Neuron (in vitro differentiated cells): ENCODE results near the gene RPL27.

Source experiments
- H2AFZ ChIP-seq: one replicate; pipeline ENCODE4 v1.6.1; 2013; ENCODE audit warnings: low read depth, mild to moderate bottlenecking, inconsistent platforms, low read length, moderate library complexity
- H3K27me3 ChIP-seq: one replicate; pipeline ENCODE4 v1.6.1; 2013; ENCODE audit warnings: low read length; ENCODE audit not compliant: insufficient read depth
- H3K36me3 ChIP-seq: one replicate; pipeline ENCODE4 v1.6.1; 2013; ENCODE audit warnings: low read length; ENCODE audit not compliant: insufficient read depth
- H3K4me1 ChIP-seq: one replicate; pipeline ENCODE4 v1.6.1; 2013; ENCODE audit warnings: low read length; ENCODE audit not compliant: insufficient read depth
- H3K4me3 ChIP-seq: 2 replicates; pipeline ENCODE4 v1.5.1; 2013; ENCODE audit warnings: mild to moderate bottlenecking, low read length, moderate library complexity
- H3K9me3 ChIP-seq: one replicate; pipeline ENCODE4 v1.6.1; 2013; ENCODE audit warnings: low read length

The RPL27 gene

DNA sequence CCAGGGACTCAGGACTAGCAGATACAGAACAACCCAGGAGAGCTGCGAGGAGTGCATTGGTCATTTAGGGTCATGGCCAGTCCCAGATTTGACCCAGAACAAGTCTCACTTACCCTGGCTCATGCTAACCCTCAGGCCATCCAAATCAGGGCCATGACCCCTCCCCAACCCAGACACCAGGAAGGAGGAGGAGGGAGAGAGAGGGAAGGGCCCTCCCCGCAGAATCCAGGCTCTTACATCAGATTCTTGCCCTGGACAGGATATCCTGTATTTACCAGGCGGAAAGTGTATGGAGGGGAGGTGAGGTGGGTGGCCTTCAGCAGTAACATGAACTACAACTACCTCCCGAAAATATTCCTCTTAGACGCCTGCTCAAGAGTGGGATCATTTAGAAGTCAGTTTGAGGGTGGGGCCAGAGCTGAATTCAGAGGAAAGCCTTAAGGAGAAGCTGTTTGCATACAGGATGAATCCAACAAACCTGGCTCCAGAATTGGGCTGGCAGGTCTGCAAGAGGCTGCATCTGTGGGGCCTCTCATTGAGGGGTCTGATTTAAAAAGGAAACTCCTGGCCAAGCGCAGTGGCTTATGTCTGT lies 21.9 kb downstream of the RPL27 start:
- peaks cover 59% of the 10 kb centered on the region for H3K4me1 ChIP-seq
- peaks cover 8% of the 10 kb centered on the region for H3K36me3 ChIP-seq
- H3K27me3 ChIP-seq = no peaks in the 10 kb centered on the region
- H2AFZ ChIP-seq = no peak overlapping the region
- no peak overlapping the region for H3K4me3 ChIP-seq
- no peaks in the 10 kb centered on the region for H3K9me3 ChIP-seq

DNA sequence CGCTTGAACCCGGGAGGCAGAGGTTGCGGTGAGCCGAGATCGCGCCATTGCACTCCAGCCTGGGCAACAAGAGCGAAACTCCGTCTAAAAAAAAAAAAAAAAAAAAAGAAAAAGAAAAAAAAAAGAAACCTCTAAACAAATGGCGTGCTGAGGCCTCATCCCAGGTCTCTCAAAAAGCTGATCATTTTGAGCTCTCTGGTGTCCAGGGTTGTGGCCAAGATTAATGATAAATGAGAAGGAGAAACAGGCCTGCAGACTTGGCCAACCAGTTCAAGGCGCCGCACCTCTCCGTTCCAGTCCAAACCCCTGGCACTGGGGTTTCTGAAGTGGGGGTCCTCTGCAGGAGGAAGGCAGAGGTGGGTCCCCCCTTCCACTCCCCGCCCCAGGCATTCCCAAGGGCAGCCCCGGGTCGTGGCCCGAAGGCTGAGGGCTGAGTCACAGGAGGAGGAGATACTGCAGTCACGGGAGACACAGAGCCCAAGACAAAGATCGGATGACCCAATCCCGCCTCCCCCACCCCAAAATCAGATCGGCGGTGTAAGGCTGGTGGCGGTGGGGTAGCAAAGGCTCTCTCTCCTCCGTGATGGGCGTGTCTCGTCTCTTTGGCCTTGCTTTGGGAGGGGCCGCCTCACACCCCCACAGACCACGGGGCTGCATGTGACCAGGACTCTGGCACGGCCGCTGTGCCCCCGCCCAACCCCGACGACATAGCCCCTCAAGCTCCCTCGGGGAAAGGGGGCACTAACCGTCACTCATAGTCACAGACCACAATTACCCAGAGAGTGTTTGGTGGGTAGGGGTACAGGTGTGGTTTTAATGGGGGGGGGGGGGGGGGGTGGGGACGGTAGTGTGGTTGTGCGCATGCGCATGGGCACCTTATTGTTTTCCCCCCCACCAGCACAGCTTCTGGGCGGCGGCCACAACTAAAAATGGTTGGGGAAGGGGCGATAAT lies 22.8 kb downstream of the RPL27 start:
- H3K36me3 ChIP-seq = peaks cover 2% of the 10 kb centered on the region
- no peaks in the 10 kb centered on the region for H3K9me3 ChIP-seq
- H3K4me1 ChIP-seq = peaks cover 58% of the 10 kb centered on the region
- no peaks in the 10 kb centered on the region for H3K27me3 ChIP-seq
- peak overlapping the region; percentile 86 for H3K4me3 ChIP-seq
- H2AFZ ChIP-seq = peak overlapping the region; percentile 65

DNA sequence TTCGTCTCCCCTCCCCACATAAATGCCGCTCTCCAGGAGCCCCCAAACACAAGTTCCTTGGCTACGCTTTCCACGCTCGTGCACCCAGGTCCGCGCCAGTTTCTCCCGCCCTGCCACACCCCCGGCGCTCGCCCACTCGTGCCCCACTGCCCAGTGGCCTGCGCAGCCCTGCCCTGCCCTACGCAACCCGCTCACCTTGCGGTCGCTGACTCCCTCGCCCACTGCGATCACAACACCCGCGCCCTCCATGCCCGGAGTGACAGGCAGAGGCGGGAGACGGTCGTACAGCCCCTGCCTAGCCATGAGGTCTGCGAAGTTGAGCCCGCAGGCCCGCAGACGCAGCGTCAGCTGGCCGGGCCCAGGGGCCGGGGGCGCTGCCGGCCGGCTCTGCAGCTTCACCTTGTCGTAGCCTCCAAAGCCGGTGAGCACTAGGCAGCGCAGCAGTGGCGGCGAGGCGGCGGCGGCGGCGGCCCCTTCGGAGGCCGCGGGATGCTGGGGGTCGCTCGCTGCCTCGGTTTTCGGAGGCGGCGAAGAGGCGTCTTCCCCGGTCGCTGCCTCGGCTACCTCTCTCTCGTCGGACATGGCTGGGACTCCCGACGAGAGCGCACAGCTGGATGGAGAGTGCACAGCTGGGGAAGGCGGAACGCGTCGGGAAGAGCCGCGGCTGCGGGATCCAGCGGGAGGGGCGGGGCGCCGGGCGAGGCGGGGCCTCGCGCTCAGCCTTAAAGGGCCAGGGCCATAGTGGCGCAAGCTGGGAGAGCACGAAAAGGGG lies 23.7 kb downstream of the RPL27 start, which contains the start of gene VAT1:
VAT1 (minus strand) TSS at position 645 of the 772 bp plus-strand sequence; CDS start at position 582, 63 bp downstream.
- no peaks in the 10 kb centered on the region for H3K27me3 ChIP-seq
- no peaks in the 10 kb centered on the region for H3K9me3 ChIP-seq
- peaks cover 55% of the 10 kb centered on the region for H3K4me1 ChIP-seq
- peak within 1 kb of the TSS; percentile 65 for H2AFZ ChIP-seq
- peak within 1 kb of the TSS; percentile 86 for H3K4me3 ChIP-seq
- no peaks in the 10 kb centered on the region for H3K36me3 ChIP-seq

DNA sequence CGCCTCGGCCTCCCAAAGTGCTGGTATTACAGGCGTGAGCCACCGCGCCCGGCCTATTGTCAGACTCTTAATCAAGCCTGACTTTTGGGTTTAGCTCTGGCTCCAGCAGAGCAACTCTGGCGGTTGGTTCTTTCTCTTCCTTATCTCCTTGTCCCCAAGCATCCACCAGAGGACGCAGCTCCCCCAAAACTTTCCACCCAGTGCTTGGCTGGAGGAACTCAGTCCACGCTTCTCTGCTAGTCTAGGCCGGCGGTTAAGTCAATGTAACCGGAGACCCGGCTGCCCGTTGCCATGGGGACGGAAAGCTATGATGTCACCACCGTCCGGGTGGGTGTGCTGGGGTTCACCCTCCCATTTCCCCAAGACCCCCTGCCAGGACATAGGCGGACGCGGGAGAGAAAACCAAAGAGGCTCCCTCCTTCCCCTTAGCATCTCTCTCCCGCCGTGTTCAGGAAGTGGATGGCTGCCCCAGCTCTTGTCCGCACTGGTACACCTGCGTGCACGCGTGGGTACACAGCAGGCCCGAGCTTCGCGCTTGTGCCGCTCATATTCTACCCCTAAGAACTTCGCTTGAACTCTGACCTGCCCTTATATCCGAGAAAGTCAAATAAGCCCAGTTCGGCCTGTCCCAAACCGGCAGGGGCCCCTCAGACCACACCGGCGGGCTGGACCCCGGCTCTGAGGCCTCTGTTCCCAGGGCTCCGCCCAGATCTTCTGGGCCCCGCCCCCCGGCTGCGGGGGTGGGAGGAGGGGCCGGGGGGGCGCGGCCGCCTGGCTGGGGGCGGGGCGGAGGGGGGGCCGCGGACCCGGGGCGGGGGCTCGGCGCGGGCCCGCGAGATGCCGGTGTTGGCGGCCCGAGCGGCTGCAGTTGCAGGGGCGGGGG lies 26.4 kb downstream of the RPL27 start, which contains the start of gene RND2:
RND2 (plus strand) TSS at position 825 of the 883 bp plus-strand sequence. CDS start 117 bp downstream, outside the sequence.
- Histone ChIP-seq H3K36me3 (no peaks in the 10 kb centered on the region), H3K9me3 (no peaks in the 10 kb centered on the region), H3K4me1 (peaks cover 37% of the 10 kb centered on the region), H3K27me3 (no peaks in the 10 kb centered on the region), H2AFZ (peak within 1 kb of the TSS; percentile 57), H3K4me3 (peak within 1 kb of the TSS; percentile 59)

DNA sequence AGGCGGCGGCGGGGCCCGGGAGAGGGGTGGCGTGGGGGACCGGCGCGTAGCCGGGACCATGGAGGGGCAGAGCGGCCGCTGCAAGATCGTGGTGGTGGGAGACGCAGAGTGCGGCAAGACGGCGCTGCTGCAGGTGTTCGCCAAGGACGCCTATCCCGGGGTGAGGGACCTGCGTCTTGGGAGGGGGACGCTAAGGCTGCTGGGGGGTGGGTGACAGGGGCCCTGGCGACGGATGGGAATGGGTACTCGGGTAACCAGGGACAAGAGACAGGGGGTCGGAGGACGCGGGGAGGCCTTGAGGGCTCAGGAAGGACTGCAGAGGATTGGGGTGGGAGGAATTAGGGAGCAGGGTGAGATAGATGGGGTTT lies 27.1 kb downstream of the RPL27 start:
- Histone ChIP-seq H3K36me3 (no peaks in the 10 kb centered on the region), H3K4me3 (peak overlapping the region; percentile 56), H3K4me1 (peaks cover 32% of the 10 kb centered on the region), H3K27me3 (no peaks in the 10 kb centered on the region), H2AFZ (peak overlapping the region; percentile 57), H3K9me3 (no peaks in the 10 kb centered on the region)

DNA sequence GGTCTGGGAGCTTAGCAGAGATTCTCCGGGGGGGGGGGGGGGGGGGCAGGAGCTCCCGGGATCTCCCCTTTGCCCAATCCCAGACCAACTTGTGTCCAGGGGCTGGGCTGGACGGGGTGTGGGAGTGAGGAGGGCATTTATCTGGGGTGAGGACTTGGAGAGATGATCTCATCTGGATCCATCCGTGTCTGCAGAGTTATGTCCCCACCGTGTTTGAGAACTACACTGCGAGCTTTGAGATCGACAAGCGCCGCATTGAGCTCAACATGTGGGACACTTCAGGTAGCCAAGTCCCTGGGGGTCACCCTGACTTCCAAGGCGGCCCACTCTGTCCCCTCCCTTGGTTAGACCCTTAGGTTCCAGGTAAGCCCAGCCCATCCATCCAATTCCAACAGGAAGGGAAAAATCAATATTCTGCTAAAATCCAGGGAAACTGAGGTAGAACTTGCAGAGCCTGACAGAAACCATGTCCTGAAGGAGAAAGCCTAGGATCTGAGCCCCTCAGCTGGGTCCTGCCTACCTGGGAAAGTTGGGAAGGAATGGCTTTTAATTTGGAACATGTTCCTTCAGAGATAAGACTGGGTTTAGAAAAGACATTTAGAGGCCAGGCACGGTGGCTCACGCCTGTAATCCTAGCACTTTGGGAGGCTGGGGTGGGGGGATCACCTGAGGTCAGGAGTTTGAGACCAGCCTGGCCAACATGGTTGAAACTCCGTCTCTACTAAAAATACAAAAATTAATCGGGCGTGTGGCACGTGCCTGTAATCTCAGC lies 27.7 kb downstream of the RPL27 start:
- Histone ChIP-seq H3K4me3 (peak overlapping the region; percentile 56), H3K27me3 (no peaks in the 10 kb centered on the region), H3K36me3 (no peaks in the 10 kb centered on the region), H3K9me3 (no peaks in the 10 kb centered on the region), H3K4me1 (peaks cover 28% of the 10 kb centered on the region), H2AFZ (peak overlapping the region; percentile 57)

DNA sequence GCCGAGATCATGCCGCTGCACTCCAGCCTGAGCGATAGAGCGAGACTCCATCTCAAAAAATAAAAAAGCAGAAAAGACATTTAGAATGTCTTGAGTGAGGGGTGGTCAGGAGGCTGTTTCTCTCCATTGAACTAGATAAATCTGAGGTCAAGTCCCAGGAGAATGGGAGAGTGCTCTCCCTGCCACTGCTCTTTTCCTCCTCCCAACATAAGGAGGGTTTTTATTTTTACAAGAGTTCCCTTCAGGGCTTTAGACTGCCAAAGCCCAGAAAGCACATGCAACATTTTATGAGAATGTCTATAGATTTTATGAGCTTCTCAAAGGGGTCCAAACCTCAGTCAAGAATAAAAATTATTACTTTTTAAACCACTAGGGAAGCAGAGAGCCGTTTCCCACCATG lies 28.4 kb downstream of the RPL27 start:
- H3K27me3 ChIP-seq = no peaks in the 10 kb centered on the region
- peaks cover 22% of the 10 kb centered on the region for H3K4me1 ChIP-seq
- no peak overlapping the region for H3K4me3 ChIP-seq
- no peaks in the 10 kb centered on the region for H3K9me3 ChIP-seq
- H2AFZ ChIP-seq = no peak overlapping the region
- no peaks in the 10 kb centered on the region for H3K36me3 ChIP-seq

DNA sequence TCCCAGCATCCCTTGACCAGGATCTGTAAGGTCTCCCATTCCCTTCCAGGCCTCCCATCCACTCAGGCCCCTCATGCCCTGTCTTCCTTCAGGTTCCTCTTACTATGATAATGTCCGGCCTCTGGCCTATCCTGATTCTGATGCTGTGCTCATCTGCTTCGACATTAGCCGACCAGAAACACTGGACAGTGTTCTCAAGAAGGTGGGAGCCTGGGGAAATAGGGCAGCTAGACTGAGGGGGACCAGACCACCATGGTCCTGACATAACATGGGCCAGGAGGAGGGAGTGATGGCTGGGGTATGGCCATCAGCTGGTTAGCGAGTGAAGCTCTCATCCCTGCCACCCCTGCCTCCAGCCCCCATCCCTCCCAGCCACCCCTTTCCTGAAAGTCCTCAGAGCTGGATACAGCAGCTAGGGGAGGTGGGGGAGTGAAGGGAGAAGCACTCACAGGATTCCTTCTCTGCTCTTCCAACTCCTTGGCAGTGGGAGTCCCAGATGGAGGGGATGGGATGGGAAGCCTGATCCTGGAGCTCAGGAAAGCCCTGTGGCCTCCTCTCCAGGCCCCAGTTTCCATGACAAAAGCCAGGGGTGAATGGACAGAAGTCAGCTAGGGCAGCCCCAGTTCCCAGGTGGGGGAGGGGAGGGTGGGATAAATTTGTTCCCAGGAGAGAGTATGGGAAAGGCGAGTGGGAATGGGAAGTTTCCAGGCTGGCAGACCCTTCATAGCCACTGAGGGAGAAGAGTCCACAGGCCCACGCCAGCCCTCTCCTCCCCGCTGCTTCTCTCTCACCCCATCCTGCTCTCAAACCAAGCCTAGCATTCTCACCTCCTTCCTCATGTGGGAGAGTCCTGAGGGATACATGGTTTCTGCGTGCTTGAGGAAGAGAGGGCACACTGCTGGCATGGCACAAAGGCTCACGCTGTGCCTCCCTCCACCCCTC lies 29.1 kb downstream of the RPL27 start:
- Histone ChIP-seq H3K9me3 (no peaks in the 10 kb centered on the region), H3K4me1 (peaks cover 19% of the 10 kb centered on the region), H3K27me3 (no peaks in the 10 kb centered on the region), H3K36me3 (no peaks in the 10 kb centered on the region), H3K4me3 (no peak overlapping the region), H2AFZ (no peak overlapping the region)

DNA sequence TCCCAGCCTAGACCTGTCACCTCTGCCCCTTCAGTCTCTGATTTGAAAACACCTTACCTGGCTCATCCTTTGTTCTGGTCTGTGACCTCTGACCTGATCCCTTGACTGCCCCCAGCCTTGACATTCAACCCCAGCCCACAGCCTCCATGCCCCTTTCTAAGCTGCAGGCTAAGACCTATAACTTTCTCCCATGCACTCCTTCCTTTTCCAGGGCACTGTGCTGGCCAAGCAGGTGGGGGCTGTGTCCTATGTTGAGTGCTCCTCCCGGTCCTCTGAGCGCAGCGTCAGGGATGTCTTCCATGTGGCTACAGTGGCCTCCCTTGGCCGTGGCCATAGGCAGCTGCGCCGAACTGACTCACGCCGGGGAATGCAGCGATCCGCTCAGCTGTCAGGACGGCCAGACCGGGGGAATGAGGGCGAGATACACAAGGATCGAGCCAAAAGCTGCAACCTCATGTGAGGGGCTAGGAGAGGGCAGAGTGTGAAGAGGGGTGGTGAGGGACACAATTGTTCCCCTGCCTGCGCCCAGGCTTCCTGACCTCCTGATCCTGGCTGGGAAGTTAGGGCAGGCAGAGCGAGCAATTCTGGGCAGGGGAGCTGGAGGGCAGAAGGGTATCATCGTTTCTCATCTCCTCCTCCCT lies 30.1 kb downstream of the RPL27 start:
- H3K4me1 ChIP-seq = peaks cover 21% of the 10 kb centered on the region
- H3K9me3 ChIP-seq = no peaks in the 10 kb centered on the region
- H3K4me3 ChIP-seq = no peak overlapping the region
- H3K36me3 ChIP-seq = no peaks in the 10 kb centered on the region
- no peak overlapping the region for H2AFZ ChIP-seq
- H3K27me3 ChIP-seq = no peaks in the 10 kb centered on the region

DNA sequence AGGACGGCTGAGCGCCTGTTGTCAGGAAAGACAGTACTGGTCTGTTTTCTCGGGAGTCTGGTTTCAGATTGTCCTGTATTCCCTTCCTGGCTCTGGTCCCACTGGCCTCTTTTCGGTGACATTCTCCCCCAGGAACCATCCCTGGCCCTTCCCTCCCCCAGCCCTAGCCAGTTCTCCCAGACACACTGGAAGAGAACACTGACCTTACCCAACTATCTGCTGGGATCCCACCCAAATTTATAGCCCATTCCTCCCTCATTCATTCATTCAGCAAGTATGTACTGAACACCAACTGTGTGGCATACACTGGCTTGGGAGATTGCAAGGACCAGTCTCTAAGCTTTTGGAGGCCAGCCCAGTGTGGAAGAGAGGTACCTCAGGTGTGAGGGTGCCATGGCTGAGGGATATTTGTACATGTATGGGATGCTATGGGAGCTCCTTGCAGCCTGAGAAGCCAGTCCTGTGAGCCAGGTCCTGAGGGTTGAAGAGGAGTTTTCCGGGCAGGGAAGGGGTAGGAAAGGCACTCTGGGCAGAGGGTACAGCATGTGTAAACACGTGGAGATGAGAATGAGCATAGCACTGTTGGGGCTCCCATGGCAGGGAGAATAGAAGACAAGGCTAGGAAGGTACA lies 32.0 kb downstream of the RPL27 start:
- Histone ChIP-seq H3K4me1 (peaks cover 35% of the 10 kb centered on the region), H3K4me3 (no peak overlapping the region), H3K36me3 (no peaks in the 10 kb centered on the region), H3K27me3 (no peaks in the 10 kb centered on the region), H2AFZ (no peak overlapping the region), H3K9me3 (no peaks in the 10 kb centered on the region)
